Gastroesophageal sphincter (tissue), 3 donors: ENCODE measurements around the gene U2SURP.

Experiments used
- CTCF ChIP-seq, 4 experiments: fragments of 200-600 bp in 2 of 4; fragments of 450-650 bp in 2 of 4; sonication (generic) in 1 of 4; IDR thresholded peaks; one replicate each; pipeline ENCODE4 v1.5.1; 2017 to 2019; ENCODE audit warnings: antibody characterized with exemption in 4 of 4, mild to moderate bottlenecking in 2 of 4, moderate library complexity in 2 of 4
- POLR2A ChIP-seq, 2 donors: fragments of 450-650 bp; IDR thresholded peaks; one replicate each; pipeline ENCODE4 v1.6.1; 2017; ENCODE audit warnings: antibody characterized with exemption in 2 of 2, mild to moderate bottlenecking in 2 of 2, moderate library complexity in 1 of 2

- TF ChIP-seq POLR2A (IDR thresholded peaks at IDR 0.05) (no peak), CTCF (IDR thresholded peaks at IDR 0.05) (no peak)
Observed at GRCh38 chr3:143056372-143056771, 55.0 kb downstream of the U2SURP start.
